Activated effector memory CD4-positive, alpha-beta T cell treated with Interleukin-2 at 50 U/mL for 16 hours (primary cell): ENCODE results near the gene NINJ1.

ENCODE experiments used
- DNase-seq: peaks from one replicate; pipeline ENCODE4 v3.0.0-alpha.2; 2020

The NINJ1 gene, protein sequence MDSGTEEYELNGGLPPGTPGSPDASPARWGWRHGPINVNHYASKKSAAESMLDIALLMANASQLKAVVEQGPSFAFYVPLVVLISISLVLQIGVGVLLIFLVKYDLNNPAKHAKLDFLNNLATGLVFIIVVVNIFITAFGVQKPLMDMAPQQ

DNA sequence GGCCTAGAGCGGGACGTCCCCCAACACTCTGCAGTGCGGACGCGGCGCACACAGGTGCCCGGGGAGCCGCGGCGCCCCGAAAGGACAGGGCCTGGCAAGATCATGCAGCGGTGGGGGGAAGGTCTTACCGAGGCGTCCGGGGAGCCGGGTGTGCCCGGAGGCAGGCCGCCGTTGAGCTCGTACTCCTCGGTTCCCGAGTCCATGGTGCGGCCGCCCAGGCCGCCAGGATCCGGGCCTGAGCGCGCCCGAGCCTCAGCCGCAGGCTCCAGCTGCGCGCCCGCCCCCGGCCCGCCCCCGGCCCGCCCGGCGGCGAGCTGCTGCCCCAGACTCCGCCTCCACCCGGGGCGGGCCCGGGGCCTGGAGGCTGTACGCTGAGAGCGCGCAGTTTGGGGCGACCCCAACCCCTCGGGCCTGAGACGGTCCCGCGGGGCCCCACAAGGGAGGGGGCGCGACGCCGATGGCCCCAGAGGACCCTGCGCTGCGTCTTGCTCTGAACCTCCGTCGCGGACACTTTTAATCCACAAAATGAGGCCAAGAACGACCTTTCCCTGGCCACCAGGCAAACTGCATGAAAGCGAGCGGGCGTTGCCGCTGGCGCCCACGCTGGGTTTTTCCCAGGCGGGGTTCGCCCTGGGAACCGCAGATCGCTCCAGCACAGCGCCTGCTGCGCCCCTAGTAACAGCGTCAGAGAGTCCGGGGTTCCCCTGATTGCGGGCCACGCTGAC lies at the start of gene NINJ1:
TSS of gene NINJ1 (minus strand) at position 237 of the 725 bp plus-strand sequence. CDS start at position 203, 34 bp downstream.
- peak; percentile 61 for DNase-seq

DNA sequence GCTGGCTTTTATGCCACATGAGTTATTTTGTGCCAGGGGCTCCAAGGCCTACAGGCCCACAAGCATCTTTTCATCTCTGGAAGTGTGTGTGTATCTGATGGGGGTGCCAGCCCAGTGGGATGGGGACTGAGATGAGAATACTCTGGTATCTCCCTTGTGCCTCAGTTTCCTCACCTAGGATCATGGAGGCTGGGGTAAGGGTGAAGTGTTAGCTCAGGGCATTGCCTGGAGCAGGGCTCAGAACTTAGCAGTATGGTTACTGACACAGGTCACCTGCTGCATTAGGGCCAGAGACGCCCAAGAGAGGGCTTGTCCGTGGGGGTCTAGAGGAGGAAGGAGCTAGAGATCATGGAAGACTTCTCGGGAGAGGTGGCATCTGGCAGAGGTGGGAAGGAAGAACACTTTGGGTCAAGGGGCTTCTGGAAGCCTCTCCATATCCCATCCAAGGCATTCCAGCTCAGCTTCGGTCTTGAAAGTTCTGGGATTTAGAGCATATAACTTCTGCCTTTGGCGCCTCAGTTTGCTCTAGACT lies 49.1 kb upstream of the NINJ1 start:
- no peak for DNase-seq

DNA sequence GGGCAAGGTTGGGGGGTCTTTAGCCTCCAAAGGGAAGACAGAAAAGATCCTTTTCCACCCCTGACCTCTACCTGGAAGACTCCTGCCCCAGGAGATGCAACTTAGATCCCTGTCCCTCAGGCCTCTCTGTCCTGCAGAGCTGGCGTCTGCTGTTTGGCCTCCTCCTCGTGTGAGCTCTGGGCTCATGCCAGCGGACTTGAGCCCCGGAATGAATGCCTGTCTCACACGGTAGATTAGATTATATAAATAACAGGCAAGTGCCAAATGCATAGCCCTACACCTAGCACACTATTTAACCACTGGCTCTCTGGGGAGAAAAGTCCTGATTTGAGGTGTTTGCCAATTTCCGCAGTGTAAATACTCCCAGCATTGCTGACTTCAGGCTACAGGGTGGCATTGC lies 48.5 kb upstream of the NINJ1 start:
- no peak for DNase-seq

DNA sequence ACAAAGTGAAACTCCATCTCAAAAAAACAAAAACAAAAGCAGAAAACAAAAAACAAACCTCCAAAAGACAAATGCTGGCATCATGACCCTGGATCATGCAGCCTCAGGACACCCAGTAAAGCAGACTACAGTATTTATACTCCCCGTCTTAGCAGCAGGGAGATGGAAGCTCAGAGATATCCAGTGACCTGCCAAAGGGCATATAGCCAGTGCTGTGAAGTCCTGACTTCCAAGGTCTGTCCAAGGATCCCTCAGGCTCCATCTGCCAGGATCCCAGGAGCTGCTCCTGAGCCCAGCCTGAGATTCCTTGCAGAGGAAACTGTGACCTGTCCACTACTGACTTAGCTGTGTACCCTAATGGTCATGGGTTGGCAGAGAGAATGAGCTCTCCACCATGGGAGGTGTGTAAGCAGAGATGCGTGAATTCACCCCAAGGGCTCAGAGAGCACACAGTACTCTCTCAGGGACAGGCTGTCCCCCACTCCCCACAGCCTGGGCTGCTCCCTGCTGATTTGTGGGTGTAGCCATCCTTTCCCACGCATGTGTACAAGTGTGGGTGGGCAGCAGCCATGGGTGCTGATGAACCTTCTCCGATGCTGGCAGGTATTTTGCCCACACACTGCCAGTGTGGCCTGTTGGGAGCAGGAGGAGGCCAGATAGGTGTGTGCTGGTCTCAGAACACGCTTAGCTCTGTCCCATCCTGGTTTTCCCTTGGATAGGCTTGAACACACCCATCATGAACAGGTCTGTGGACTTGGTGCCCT lies 47.8 kb upstream of the NINJ1 start:
- DNase-seq, result no peak

DNA sequence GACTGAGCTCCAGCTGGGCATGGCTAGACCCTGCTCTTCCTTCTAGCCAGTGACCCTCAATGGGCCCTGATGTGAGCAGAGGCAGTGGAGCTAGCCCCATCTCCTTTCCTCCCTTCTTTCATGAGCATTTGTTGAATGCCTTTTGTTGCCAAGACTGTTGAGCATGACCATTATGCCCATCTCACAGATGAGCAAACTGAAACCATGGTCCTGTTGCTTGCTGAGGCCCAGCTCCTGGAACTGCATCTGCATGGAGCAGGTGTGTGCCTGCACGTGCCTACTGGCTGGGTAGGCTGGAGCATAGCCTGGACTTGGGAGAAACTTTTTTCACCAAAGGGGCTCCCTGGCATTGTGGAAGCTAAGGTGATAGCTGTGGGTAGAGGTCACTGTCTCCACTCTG lies 46.9 kb upstream of the NINJ1 start:
- DNase-seq, result no peak

DNA sequence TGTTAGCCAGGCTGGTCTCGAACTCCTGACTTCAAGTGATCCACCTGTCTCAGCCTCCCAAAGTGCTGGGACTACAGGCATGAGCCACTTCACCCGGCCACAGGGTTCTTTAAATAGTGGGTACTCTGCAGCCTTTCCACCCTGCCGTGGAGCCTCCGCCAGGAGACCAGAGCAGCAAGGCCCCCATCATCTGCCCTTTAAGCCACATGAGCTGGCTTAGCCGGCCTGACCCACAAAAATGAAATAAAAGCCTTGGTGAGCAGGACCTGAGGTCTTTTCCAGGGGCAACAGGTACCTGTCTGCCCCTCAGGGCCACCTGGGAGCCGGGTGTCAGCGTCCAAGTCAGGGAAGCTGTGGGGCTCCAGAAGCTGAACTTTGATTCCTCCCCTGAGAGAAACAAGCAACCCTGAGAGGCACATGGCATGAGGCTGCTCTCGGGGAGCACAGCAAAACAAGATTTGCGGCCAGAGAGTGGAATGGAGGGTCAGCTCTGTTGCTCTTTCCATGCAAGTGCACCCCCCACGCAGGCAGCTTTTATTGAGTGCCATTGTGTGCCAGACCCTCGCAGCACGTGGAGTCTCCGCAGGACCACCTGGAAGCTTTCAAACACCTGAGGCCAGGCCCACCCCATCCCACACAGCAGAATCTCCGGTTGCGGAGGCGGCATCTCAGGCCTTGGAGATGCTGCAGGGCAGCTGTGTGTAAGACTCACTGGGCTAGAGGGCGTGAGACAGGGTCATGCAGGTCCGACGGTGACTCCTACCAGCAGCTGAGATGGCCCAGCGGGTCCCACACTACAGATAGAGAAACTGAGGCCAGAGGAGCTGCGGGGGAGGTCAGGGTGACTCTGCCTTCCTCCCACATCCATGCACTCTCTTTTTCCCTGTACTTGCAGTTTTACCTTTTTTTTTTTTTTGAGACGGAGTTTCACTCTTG lies 45.1 kb upstream of the NINJ1 start:
- DNase-seq, result no peak

DNA sequence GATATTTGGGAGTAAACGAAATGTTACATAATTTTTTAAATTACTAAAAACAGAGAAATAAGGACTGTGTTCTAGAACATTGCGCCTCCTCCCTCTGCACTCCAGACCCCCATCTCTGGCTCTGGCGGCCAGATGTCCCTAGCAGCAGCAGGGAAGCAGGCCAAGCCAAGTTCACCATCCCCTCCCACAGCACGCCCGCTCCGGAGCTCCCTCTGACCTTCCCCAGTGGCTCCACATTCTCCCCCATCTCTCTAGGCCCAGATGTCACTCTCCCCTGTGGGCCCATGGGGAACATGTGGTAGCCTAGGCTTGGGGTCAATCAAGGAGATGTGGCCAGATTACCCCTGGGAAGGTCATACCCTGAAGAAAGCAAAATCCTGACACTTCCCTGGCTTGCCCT lies 43.6 kb upstream of the NINJ1 start:
- no peak for DNase-seq

DNA sequence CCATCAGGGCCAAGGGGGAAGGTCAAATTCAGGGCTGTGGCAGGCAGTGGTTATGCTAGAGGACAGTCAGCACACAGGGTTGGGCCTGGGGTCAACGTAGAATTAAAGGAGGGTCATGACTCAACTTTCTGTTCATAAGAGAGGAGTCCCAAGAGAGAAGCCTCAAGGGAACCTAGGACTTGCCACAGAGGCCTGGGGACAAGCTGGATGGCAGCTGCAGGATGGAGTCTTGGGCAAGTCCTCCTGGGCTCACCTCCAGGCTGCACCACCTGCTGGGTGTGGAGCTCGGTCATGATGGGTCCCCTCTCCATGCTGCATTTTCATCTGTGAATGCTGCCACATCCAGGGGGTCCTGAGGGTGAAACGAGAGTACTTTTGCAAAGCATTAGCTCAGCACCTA lies 40.9 kb upstream of the NINJ1 start:
- no peak for DNase-seq

DNA sequence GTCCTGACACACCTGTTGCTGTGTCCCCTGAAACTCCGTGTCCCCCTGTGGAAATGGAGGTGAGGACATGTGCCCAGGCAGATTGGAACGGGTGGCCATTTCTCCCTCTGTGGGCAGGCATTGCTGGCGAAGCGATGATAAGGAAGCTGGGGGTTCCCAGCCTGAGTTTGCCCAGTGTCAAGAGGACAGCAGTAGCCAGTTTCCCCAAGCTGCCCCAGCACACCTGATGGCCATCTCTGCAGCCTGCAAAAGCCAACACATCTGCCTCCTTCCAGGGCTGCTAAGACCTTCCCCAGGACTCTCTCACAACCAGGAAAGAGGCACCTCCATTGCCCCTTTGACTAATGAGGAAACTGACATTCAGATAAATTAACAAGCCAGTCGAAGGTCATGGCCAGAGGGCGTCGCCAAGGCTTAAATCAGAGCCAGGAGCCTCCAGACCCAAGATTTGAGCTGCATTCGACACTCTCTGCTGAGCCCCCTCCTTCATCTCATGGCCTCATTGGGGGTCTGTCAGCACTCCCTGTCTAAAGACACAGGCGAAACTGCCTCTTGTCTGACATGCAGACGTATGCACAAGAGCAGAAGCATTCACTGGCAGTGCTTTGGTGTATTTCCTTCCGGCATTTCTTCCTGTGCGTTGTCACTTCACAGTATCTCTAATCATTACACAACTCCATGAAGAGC lies 39.5 kb upstream of the NINJ1 start:
- DNase-seq, result no peak

DNA sequence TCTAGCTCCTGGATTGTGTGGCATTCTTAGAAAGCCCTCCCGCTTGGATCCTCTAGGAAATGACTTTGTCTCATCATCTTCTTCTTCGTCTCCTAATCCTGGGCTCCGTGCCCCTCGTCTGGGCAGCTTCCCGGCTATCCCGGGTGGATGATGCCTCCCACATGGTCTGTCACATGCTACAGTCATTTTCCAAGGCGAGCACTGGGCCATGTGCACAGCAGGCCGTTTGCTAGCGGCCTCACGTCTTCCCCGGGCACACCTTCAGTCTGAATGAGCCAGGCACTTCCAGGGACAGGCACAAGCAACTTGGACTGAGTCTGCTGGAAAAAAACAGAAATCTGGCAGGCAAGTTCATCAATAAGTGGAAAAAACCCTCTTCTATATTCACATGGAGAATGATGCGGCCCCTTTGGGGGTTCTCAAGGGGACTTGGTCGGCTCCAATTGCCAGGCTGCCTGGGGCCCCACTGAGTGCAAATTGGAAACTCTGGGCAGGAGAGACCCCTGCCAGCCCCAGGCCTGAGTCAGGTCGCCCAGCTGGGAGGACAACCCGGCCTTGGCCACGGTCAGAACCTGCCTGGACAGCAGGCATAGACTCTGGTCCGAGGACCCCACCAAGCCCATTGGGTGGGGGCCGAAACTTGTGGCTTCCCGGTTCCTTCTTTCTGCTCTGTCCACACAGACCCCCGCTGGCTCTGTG lies 38.8 kb upstream of the NINJ1 start:
- no peak for DNase-seq

DNA sequence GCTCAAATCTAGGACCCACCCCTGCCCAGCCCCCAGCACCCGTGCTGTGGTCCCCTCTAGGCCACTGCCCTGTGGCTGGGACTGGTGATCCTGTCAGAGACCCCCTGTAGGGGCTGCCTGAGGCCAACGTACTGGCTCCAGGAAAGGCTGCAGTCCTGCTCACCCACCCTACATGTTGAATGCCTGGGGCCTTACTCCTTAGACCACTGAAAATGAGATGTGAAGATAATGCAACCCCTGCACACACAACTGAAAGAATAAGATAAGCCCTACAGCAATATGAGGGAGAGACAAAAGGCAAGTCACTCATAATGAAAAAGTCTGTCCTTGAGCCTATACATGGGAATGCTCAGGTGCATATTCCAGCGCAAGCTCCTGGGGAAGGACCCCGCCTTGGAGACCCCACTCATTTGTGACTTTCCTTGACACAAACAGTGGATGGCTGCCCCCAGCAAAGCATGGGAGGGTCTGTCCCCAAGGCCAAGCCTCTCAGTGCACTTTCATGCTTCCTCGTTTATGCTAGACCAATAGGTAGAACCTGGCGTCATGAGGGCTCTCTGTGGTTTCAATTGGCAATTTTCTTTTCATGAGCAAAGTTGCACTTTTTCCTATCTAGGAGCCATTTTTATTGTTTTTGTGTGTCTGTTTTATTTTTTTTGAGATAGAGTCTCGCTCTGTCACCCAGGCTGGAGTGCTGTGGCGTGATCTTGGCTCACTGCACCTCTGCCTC lies 37.4 kb upstream of the NINJ1 start:
- no peak for DNase-seq

DNA sequence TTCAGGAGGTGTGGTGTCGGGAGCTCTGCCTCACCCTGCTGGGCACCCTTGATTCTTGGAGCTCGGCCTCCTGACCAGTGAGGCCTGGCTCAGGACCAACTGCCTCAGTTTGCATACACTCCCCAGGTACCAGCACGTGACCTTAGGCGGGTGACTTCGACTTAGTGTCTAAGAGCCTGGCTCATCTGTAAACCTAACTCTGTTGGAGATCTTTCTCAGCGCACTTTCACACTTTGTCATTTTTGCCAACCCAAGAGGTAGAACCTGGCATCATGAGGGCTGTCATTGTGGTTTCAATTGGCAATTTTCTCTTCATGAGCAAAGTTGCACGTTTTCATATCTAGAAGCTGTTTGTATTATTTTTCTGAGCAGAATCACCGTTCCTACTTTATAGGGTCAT lies 36.5 kb upstream of the NINJ1 start:
- DNase-seq, result no peak

DNA sequence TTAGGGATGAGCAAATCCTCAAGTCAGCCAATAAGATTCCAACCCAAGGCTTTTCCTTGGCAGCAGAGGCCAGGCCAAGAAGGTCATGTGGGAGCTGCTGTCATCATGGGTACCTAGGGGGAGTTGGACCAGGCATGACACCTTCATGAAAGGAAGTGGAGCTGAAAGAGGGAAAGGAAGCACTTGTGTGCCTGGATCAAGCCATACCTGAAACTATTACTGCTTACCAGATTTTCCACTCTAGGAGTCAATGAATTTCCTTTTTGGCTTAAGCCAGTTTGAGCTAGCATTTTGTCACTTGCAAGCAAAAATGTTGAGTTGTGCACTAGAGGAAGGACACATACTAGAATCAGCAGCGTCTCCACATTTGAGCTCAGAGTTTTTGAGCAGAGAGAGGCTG lies 35.4 kb upstream of the NINJ1 start:
- no peak for DNase-seq

DNA sequence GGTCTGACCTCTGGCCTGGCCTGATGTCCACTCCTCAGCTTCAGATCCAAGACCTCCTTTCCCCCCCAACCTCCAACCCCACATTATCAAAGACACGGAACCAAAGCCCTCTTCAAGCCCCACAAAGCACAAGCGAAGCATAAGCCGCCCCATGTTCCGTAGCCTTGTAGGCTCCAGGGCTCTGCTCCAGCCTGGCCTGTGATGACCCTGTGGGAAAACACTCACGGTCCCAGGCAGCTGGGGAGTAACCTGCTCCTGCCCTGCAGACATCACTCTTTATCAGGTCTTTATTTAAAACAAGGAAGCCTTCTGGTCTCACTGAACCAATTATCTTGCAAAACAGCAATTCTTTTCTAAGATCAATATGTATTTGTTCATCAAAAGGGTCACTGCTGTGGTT lies 34.5 kb upstream of the NINJ1 start:
- DNase-seq, result no peak

DNA sequence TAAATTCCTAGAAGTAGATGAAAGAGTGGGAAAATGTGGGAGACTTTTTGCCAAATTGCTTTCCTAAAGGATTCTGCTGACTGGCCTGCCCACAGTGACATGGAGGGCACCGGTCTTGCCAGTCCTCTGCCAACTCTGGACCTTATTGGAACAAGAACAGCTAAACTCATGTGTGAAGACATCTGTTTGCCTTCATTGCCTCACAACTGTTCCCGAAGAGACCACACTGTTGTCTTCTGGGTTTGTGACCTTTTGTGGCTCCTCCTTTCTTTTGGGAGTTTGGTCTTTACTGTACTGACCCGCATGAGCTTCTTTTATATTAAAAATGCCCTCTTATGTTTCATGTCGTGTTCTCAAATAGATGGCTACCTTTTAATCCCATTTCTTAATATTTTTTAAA lies 33.8 kb upstream of the NINJ1 start:
- no peak for DNase-seq

DNA sequence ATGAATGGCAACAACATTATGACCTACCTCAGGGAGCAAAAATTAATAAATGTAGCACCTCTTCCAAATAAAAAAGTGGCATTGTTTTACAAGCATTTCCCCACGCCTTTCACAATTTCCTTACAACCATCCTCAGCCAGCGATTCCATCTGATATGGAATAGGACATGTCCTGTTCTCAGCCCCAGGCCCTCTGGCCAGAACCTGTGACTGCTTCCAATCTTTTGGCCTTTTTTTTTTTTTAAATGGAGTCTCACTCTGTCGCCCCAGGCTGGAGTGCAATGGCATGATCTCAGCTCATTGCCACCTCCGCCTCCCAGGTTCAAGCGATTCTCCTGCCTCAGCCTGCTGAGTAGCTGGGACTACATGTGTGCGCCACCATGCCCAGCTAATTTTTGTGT lies 33.1 kb upstream of the NINJ1 start:
- no peak for DNase-seq

DNA sequence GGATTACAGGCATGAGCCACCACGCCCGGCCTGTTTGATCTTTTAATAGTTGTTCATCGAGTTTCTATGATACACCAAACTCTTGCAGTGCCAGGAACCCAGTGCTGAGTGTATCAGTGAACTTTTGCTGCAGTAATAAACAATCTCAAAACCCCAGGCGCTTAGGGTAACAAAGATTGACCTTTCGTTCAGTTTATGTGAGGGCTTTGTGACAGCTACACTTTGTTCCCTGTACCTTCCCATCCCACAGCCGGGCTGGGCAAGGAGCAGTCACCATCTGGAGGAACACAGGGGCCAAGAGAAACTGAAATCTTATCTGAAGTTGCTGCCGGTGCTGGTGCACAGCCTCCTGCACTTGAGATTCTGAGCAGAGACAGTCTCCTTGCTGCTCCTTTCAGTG lies 32.6 kb upstream of the NINJ1 start:
- DNase-seq, result no peak

DNA sequence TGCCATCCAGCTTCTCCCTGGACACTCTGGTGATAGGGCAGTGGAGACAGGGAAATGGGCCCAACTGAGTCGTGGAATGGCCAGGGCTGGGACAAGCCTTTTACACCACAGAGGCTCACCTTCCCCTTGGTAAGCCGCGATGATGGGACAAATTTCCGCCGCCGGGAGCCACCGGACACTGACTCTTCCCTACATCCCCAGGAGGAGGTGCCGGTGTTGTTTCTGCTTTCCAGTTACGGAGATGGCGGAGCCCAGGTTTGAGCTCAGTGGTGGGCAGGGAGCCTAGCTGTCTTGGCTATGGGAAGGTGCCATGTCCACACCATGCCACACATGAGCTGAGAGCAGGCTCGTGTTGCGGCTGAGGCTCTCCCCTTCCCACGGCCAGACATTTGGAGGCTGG lies 30.0 kb upstream of the NINJ1 start:
- DNase-seq, result no peak

DNA sequence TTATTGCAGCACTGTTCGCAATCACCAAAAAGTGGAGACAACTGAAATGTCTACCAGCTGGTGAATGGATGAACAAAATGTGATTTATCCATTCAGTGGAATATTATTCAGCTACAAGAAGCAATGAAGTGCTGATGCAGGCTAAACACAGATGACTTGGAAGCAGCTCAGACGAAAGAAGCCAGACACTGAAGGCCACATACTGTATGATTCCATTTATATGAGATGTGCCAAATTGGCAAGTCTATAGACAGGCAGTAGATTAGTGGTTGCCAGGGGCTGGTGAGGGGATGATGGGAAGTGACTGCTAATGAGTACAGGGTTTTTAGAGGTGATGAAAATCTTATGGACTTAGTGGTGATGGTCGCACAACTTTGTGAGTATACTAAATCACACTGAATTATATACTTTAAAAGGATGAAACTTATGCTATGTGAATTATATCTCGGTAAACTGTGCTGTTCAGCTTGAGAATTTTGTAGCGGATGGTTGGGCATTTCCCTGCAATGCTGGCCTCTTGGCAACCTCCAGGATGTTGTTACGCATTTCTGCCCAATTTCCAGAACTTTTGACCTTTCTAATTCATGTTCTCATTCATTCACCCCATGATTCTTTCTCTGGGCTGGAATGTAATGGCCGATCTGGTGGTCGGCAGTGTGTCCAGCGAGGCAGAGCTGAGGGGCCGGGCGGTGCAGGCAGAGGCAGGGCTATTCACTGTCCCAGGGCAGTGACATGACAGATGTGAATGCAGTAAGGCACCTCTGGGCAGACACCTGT lies 27.9 kb upstream of the NINJ1 start:
- no peak for DNase-seq
